Activated T-helper 9 cell treated with anti-CD3 and anti-CD28 coated beads, Interleukin-2, amount 50 U/mL, for 16 hours (primary cell): ENCODE measurements around the gene EPC1.
A peak's percentile ranks its signal among the peaks of the same experiment; 100 is the strongest.
"Not testable (repeated sequence)": the region's sequence is repeated elsewhere in the genome, so short reads cannot be mapped to it uniquely, and the experiment has no call there.

ENCODE experiments used
- DNase-seq: peaks from one replicate; pipeline ENCODE4 v3.0.0-alpha.2; 2020; ENCODE audit warnings: low read depth

The EPC1 gene

GRCh38 chr10:32372000-32372875 is 25.3 kb upstream of the EPC1 start:
- DNase-seq, result no peak

GRCh38 chr10:32371101-32371500 is 24.1 kb upstream of the EPC1 start:
- DNase-seq, result no peak

GRCh38 chr10:32367793-32368453 is 21.0 kb upstream of the EPC1 start:
- DNase-seq, result peak; percentile 68

GRCh38 chr10:32366588-32366987 is 19.6 kb upstream of the EPC1 start:
- no peak for DNase-seq

- DNase-seq, result no peak
Measured at GRCh38 chr10:32366111-32366510, 19.2 kb upstream of the EPC1 start.

GRCh38 chr10:32365404-32365803 is 18.4 kb upstream of the EPC1 start:
- not testable (repeated sequence) for DNase-seq

GRCh38 chr10:32362571-32362970 is 15.6 kb upstream of the EPC1 start:
- no peak for DNase-seq

- no peak for DNase-seq
Measured at GRCh38 chr10:32360884-32361283, 13.9 kb upstream of the EPC1 start.

GRCh38 chr10:32360241-32360640 is 13.3 kb upstream of the EPC1 start:
- DNase-seq, result no peak

GRCh38 chr10:32357056-32357735 is 10.2 kb upstream of the EPC1 start:
- no peak for DNase-seq

GRCh38 chr10:32354690-32355089 is 7.7 kb upstream of the EPC1 start:
- not testable (repeated sequence) for DNase-seq

- no peak for DNase-seq
Measured at GRCh38 chr10:32350811-32351350, 3.9 kb upstream of the EPC1 start.

GRCh38 chr10:32349968-32350738 is 3.2 kb upstream of the EPC1 start:
- DNase-seq, result no peak

GRCh38 chr10:32349199-32349585 is 2.2 kb upstream of the EPC1 start:
- no peak for DNase-seq

- DNase-seq, result no peak
Measured at GRCh38 chr10:32348297-32349198, 1.6 kb upstream of the EPC1 start.

- DNase-seq, result no peak
Measured at GRCh38 chr10:32347363-32348022, 535 bp upstream of the EPC1 start.

- peak; percentile 94 for DNase-seq
Measured at GRCh38 chr10:32346134-32346550, 816 bp downstream of the EPC1 start.

GRCh38 chr10:32341596-32341995 is 5.4 kb downstream of the EPC1 start:
- no peak for DNase-seq

GRCh38 chr10:32340596-32341180 is 6.3 kb downstream of the EPC1 start:
- no peak for DNase-seq

GRCh38 chr10:32338262-32338661 is 8.7 kb downstream of the EPC1 start:
- no peak for DNase-seq
